ENCODE measurements around the gene SCD5.

Gene SCD5

GRCh38 chr4:82642331-82642730 lies 156.3 kb downstream of the SCD5 start:
- Mint-ChIP-seq H3K4me3 (no peak overlapping the region), H3K27ac (no peak overlapping the region), H3K36me3 (ENCODE audit: low read depth) (no peaks in the 10 kb centered on the region), H3K9me3 (no peaks in the 10 kb centered on the region), H3K4me1 (no peaks in the 10 kb centered on the region), H3K27me3 (no peaks in the 10 kb centered on the region)
- no peak for ATAC-seq
- DNase-seq = no peak

DNA sequence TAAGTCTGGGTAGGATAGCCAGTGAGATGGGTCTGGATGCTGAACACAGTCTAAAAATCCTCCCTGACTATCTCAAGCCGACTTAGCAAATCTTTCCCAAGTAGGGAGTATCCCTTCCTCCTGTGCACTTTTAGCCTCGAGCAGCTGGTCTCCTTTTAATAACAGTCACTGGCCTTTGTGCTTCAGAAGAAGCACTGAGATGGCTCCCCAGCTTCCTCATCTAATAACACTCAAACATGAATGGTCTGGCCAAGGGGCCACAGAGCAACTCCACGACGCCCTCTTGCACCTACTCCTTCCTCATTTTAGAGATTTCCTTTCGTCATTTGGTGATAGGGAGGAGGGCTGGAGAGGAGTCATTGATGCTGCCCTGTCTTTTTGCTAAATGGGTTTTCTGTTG lies 158.1 kb downstream of the SCD5 start:
- Mint-ChIP-seq H3K4me3 (no peak overlapping the region), H3K27ac (no peak overlapping the region), H3K9me3 (no peaks in the 10 kb centered on the region), H3K27me3 (no peaks in the 10 kb centered on the region), H3K4me1 (no peaks in the 10 kb centered on the region), H3K36me3 (ENCODE audit: low read depth) (no peaks in the 10 kb centered on the region)
- DNase-seq = no peak
- no peak for ATAC-seq

GRCh38 chr4:82639971-82640370 lies 158.6 kb downstream of the SCD5 start:
- DNase-seq = no peak
- no peaks in the 10 kb centered on the region for H3K4me1 Mint-ChIP-seq
- ATAC-seq = no peak
- no peak overlapping the region for H3K27ac Mint-ChIP-seq
- no peaks in the 10 kb centered on the region for H3K36me3 Mint-ChIP-seq (ENCODE audit: low read depth)
- no peak overlapping the region for H3K4me3 Mint-ChIP-seq
- H3K27me3 Mint-ChIP-seq = no peaks in the 10 kb centered on the region
- H3K9me3 Mint-ChIP-seq = no peaks in the 10 kb centered on the region

DNA sequence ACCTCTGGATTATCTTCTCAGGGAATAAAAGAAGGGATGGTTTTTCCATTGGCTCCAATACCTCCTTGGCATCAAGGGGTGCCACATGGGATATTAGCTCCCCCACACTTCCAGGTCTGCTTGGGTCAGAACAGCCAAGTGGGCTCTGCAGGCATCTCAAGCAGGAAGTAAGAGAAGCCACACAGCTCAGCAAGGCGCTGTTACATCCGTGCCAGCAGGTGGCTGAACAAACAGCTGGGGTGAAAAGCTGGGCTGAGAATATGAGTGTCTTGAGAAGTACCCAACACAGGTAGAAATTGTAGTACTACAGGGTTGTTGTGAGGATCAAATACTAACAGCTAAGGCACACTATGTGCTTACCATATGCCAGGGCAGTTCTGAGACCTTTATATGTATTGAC lies 160.1 kb downstream of the SCD5 start:
- DNase-seq (no peak), ATAC-seq (no peak)
- Mint-ChIP-seq H3K4me3 (no peak overlapping the region), H3K36me3 (ENCODE audit: low read depth) (no peaks in the 10 kb centered on the region), H3K27ac (no peak overlapping the region), H3K9me3 (no peaks in the 10 kb centered on the region), H3K4me1 (no peaks in the 10 kb centered on the region), H3K27me3 (no peaks in the 10 kb centered on the region)

DNA sequence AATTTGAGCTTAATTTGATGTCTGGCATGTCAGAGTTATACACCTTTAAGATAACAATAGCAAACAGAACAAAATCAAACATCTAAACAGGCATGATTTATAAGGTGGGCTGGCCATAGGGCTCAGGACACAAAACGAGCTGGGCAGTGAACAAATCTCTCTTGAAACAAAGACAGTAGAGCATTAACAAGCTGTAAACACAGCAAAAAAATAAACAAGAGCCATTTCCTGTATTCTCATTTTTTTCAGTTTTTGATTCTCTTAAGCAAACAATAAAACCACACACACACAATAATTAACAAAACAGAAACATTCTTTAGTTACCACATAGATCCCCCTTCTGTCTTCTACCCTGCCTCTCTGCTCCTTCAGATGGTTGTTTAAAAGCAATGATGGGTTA lies 168.5 kb downstream of the SCD5 start:
- Mint-ChIP-seq H3K36me3 (ENCODE audit: low read depth) (no peaks in the 10 kb centered on the region), H3K27ac (no peak overlapping the region), H3K27me3 (no peaks in the 10 kb centered on the region), H3K9me3 (peaks cover 5% of the 10 kb centered on the region), H3K4me1 (no peaks in the 10 kb centered on the region), H3K4me3 (no peak overlapping the region)
- ATAC-seq = no peak
- no peak for DNase-seq

GRCh38 chr4:82629238-82630000 lies 169.2 kb downstream of the SCD5 start:
- H3K9me3 Mint-ChIP-seq = peaks cover 5% of the 10 kb centered on the region
- no peaks in the 10 kb centered on the region for H3K36me3 Mint-ChIP-seq (ENCODE audit: low read depth)
- H3K4me1 Mint-ChIP-seq = no peaks in the 10 kb centered on the region

GRCh38 chr4:82626251-82626868 lies 172.2 kb downstream of the SCD5 start:
- H3K4me3 Mint-ChIP-seq = no peak overlapping the region
- H3K27me3 Mint-ChIP-seq = no peaks in the 10 kb centered on the region
- no peaks in the 10 kb centered on the region for H3K36me3 Mint-ChIP-seq (ENCODE audit: low read depth)
- H3K27ac Mint-ChIP-seq = no peak overlapping the region
- no peaks in the 10 kb centered on the region for H3K4me1 Mint-ChIP-seq
- DNase-seq (no peak), ATAC-seq (no peak)
- no peaks in the 10 kb centered on the region for H3K9me3 Mint-ChIP-seq

More at GRCh38 chr4:82629238-82630000, 169.2 kb downstream of the SCD5 start:
- Mint-ChIP-seq H3K27ac (no peak overlapping the region), H3K27me3 (no peaks in the 10 kb centered on the region), H3K4me3 (no peak overlapping the region)
- ATAC-seq (no peak), DNase-seq (no peak)

DNA sequence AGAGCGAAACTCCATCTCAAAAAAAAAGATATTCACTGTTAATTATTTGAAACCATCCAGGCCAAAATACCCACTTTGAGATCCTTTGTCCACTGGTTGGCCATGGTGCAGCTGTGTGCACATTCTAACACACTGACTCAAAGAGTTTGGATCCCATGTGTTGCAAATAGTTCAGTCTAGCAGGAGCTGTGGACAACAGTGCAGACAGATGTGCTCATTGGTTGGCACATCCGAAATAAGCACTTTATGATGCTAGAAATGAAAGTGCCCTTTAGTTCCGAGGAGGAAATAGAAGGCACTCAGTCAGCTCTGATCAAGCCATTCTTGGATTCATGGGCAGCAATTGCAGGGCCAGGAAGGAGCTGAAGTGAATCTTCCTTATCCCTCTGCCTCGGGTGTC lies 173.8 kb downstream of the SCD5 start:
- H3K27ac Mint-ChIP-seq = no peak overlapping the region
- DNase-seq = no peak
- no peaks in the 10 kb centered on the region for H3K27me3 Mint-ChIP-seq

GRCh38 chr4:82623121-82623683 lies 175.4 kb downstream of the SCD5 start:
- DNase-seq (no peak), ATAC-seq (no peak)
- H3K9me3 Mint-ChIP-seq = no peaks in the 10 kb centered on the region
- no peak overlapping the region for H3K4me3 Mint-ChIP-seq
- no peaks in the 10 kb centered on the region for H3K27me3 Mint-ChIP-seq
- no peak overlapping the region for H3K27ac Mint-ChIP-seq
- no peaks in the 10 kb centered on the region for H3K4me1 Mint-ChIP-seq
- no peaks in the 10 kb centered on the region for H3K36me3 Mint-ChIP-seq (ENCODE audit: low read depth)

More for the DNA sequence above, 173.8 kb downstream of the SCD5 start:
- Mint-ChIP-seq H3K4me3 (no peak overlapping the region), H3K36me3 (ENCODE audit: low read depth) (no peaks in the 10 kb centered on the region), H3K4me1 (no peaks in the 10 kb centered on the region), H3K9me3 (no peaks in the 10 kb centered on the region)
- no peak for ATAC-seq

- no peak overlapping the region for H3K27ac Mint-ChIP-seq
- no peak for DNase-seq
- no peaks in the 10 kb centered on the region for H3K27me3 Mint-ChIP-seq
Observed at GRCh38 chr4:82621251-82621650, 177.3 kb downstream of the SCD5 start.

DNA sequence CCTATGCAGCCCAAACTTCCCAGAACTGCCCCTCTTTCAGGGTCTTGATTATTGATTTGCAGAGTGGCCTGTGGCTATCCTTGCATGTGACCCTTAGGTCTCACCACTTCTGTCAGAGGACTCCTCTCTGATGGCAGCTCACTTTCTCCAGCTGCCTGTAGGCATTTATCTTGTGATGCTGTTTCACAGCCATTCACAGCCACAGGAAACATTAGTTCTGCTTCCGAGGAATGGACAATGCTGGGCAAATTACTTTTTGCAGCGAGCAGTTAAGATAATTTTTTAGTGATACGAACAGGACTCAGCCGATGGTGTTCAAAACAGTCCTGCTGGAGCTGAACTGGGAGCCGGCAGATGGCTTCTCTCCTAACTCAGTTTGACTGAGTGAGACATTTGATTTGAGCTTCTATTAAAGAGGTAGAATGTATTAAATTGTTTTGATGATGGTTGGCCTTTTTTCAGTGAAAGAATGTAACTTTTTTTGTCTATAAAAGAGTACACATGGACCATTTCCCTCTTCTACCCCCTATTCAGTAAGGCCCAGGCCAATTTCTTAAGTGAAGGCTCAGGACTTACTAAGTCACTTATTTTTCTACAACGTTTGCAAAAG lies 178.4 kb downstream of the SCD5 start:
- DNase-seq (no peak), ATAC-seq (no peak)
- Mint-ChIP-seq H3K4me3 (no peak overlapping the region), H3K27me3 (no peaks in the 10 kb centered on the region), H3K9me3 (no peaks in the 10 kb centered on the region), H3K27ac (no peak overlapping the region), H3K4me1 (no peaks in the 10 kb centered on the region), H3K36me3 (ENCODE audit: low read depth) (no peaks in the 10 kb centered on the region)

More at GRCh38 chr4:82621251-82621650, 177.3 kb downstream of the SCD5 start:
- Mint-ChIP-seq H3K4me1 (no peaks in the 10 kb centered on the region), H3K36me3 (ENCODE audit: low read depth) (no peaks in the 10 kb centered on the region), H3K9me3 (no peaks in the 10 kb centered on the region), H3K4me3 (no peak overlapping the region)
- no peak for ATAC-seq

GRCh38 chr4:82618103-82618720 lies 180.4 kb downstream of the SCD5 start:
- no peak for ATAC-seq
- Mint-ChIP-seq H3K4me3 (no peak overlapping the region), H3K4me1 (no peaks in the 10 kb centered on the region), H3K27me3 (peaks cover 3% of the 10 kb centered on the region), H3K27ac (no peak overlapping the region), H3K36me3 (ENCODE audit: low read depth) (no peaks in the 10 kb centered on the region), H3K9me3 (no peaks in the 10 kb centered on the region)
- DNase-seq = no peak

DNA sequence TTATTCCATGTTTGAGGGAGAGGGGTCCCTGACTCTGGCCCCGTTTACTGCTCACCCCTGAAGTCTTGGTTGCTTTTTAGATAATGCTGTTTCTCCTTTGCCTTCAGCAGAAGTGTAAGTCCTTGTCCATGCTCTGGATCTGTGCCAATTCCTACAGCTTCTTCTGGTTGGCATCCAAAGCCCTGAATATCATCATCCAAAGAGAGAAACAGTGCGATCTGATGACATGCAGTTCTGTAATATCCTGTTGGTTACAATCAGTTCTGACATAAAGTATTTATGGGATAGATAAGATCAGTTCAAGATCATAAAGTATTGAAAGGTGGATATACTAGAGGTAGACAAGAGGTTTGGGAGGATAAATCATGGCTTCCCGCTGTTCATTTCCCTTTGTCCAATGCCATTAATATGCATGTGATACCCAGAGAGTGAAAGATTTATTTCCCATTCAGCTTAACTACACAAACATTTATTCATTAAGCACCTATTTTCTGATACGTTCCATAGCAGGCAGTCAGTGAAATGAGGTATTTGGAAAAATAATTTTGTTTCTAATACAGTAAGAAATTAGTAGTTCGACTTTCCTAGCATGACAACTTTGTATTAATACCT lies 183.7 kb downstream of the SCD5 start:
- no peaks in the 10 kb centered on the region for H3K36me3 Mint-ChIP-seq (ENCODE audit: low read depth)
- no peak overlapping the region for H3K27ac Mint-ChIP-seq
- no peak for DNase-seq
- H3K9me3 Mint-ChIP-seq = no peaks in the 10 kb centered on the region
- no peaks in the 10 kb centered on the region for H3K4me1 Mint-ChIP-seq
- no peak overlapping the region for H3K4me3 Mint-ChIP-seq
- H3K27me3 Mint-ChIP-seq = peaks cover 3% of the 10 kb centered on the region
- ATAC-seq = no peak

DNA sequence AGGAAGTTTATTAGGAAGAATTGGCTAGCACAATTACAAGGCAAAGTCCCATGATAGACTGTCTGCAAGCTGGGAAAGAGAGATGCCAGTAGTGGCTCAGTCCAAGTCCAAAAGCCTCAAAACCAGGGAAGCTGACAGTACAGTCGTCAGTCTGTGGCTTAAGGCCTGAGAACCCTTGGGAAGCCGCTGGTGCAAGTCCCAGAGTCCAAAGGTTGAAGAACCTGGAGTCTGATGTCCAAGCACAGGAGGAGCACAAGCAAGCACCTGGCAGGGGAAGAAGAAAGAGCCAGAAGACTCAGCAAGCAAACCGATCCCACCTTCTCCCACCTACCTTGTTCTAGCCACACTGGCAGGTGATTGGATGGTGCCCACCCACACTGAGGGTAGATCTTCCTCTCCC lies 185.5 kb downstream of the SCD5 start:
- Mint-ChIP-seq H3K27me3 (peaks cover 3% of the 10 kb centered on the region), H3K36me3 (ENCODE audit: low read depth) (no peaks in the 10 kb centered on the region), H3K27ac (no peak overlapping the region), H3K4me1 (no peaks in the 10 kb centered on the region), H3K4me3 (no peak overlapping the region), H3K9me3 (no peaks in the 10 kb centered on the region)
- no peak for ATAC-seq
- no peak for DNase-seq
